Right lobe of liver (tissue), 6 donors: ENCODE data around the gene ATG9B. TPM values are rescaled to one million over a fixed set of nuclear protein-coding genes. Genes with fewer than 3 reads are reported as not detected.
A peak's percentile ranks its signal among the peaks of the same experiment; 100 is the strongest.

Experiments
- ATAC-seq, 4 donors: fragments of 200-7000 bp; cut with Tn5 transposase; one replicate each; pipeline ENCODE4 v1.9.1; 2020; ENCODE audit warnings: mild to moderate bottlenecking in 4 of 4, moderate library complexity in 4 of 4
- DNase-seq, 3 donors: peaks; one replicate each; pipeline ENCODE4 v3.0.0-alpha.2; 2020
- H3K27ac ChIP-seq, 3 donors: fragments of 200-600 bp; one replicate each; pipeline ENCODE4 v1.8.0; 2022
- H3K27me3 ChIP-seq, 2 donors: fragments of 200-600 bp; one replicate each; pipeline ENCODE4 v1.8.0; 2022
- H3K36me3 ChIP-seq, 4 donors: fragments of 200-600 bp; sonication (generic) in 1 of 4; one replicate each; pipeline versions ENCODE4 v1.5.1 to v1.8.0; 2017 to 2022; ENCODE audit warnings: control low read depth in 1 of 4
- H3K4me1 ChIP-seq, 4 donors: fragments of 200-600 bp; sonication (generic) in 1 of 4; one replicate each; pipeline versions ENCODE4 v1.5.1 to v1.8.0; 2017 to 2022; ENCODE audit warnings: control low read depth in 1 of 4
- H3K4me3 ChIP-seq, 3 donors: fragments of 200-600 bp; one replicate each; pipeline ENCODE4 v1.8.0; 2022
- H3K9me3 ChIP-seq, 4 donors: fragments of 200-600 bp; sonication (generic) in 1 of 4; one replicate each; pipeline versions ENCODE4 v1.5.1 to v1.8.0; 2017 to 2022; ENCODE audit warnings: control low read depth in 1 of 4
- POLR2A ChIP-seq: fragments of 450-650 bp; IDR thresholded peaks from one replicate; pipeline ENCODE4 v1.6.1; 2017; ENCODE audit warnings: antibody characterized with exemption, mild to moderate bottlenecking
- WGBS: methylation state at CpG from one replicate; pipeline ENCODE4 v1.1.6; 2018; ENCODE audit warnings: low coverage, low lambda C conversion rate; ENCODE audit not compliant: insufficient coverage; ENCODE audit errors: missing lambda C conversion rate; 5-methylcytosine and 5-hydroxymethylcytosine counted together
- intact Hi-C, 2 donors: fragments of 100-400 bp; cut with DNase I; formaldehyde crosslinking; loops; one replicate each; pipeline versions ENCODE4 v1.11.2 to v1.14.1; 2022
- total RNA-seq, 6 experiments: library from RNA; depleted of rRNA in 2 of 6; stranded (reverse); fragments of >200 nt in 2 of 6; fragmentation: NEBNext Ultra II Directional in 3 of 6; extraction: Animal tissue kit (Norgen Biotek cat#: 25700) in 3 of 6; gene quantifications; one replicate each; pipeline versions ENCODE4 v1.1.0 to v1.2.4, GENCODE V29; 2016 to 2023
- TF ChIP-seq, protein P1 (sequence below), 4 donors: fragments of 200-600 bp in 3 of 4; fragments of 450-650 bp in 1 of 4; IDR thresholded peaks; one replicate each; pipeline versions ENCODE4 v1.5.1 to v1.8.0; 2016 to 2022; ENCODE audit warnings: antibody characterized with exemption in 4 of 4, mild to moderate bottlenecking in 2 of 4
- donor health status: DM: no; HTN: yes; CAD: no.
- donor health status: DM: no; HTN: no; CAD: no.
- donor health status: DM: no; HTN: no; CAD: no.
- donor health status: DM: no; HTN: yes; CAD: no.
- donor health status: DM: no; HTN: yes; CAD: no.

Gene ATG9B
- total RNA-seq, 6 experiments from 2014 or later, result 0.40 TPM; not detected in 5

DNA sequence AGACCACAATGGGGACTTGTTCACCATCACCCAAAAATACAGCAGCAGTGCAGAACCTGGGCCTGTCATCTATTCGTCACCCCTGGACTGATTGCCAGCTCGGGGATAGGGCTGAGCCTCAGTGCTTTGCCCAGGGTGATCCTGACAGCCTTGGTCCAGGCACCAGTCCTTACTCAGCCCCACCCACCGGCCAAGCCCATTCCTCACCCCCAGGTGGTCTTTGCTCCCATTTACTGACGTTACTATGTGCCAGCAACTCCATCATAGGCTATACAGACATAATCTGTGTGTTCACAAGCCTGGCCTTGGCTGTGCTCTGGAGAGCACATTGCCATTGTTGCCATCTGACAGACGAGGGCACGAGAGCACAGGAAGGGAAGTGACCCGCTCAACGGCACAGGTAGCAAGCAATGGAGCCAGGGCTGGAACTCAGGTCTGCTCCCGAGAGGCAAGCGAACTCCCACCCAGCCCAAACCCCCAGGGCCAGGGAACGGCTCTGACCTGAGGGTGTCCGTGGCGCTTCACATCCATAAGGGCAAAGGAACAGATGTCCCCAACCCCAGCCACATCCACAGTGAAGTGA lies 6.8 kb downstream of the ATG9B start:
- peaks cover 0 to 12% of the 10 kb centered on the region in 2 donors for H3K27me3 ChIP-seq
- no peak for ATAC-seq
- peaks cover 0 to 20% (median 2%) of the 10 kb centered on the region in 4 donors for H3K4me1 ChIP-seq
- H3K4me3 ChIP-seq, result no peak overlapping the region
- TF ChIP-seq, protein P1, sequence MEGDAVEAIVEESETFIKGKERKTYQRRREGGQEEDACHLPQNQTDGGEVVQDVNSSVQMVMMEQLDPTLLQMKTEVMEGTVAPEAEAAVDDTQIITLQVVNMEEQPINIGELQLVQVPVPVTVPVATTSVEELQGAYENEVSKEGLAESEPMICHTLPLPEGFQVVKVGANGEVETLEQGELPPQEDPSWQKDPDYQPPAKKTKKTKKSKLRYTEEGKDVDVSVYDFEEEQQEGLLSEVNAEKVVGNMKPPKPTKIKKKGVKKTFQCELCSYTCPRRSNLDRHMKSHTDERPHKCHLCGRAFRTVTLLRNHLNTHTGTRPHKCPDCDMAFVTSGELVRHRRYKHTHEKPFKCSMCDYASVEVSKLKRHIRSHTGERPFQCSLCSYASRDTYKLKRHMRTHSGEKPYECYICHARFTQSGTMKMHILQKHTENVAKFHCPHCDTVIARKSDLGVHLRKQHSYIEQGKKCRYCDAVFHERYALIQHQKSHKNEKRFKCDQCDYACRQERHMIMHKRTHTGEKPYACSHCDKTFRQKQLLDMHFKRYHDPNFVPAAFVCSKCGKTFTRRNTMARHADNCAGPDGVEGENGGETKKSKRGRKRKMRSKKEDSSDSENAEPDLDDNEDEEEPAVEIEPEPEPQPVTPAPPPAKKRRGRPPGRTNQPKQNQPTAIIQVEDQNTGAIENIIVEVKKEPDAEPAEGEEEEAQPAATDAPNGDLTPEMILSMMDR (IDR thresholded peaks at IDR 0.05), result no peak
- TF ChIP-seq POLR2A, result no peak
- intact Hi-C loops, result no loop called here
- DNase-seq, result peak in 1 of 3 donors; percentile 46
- WGBS, result 7% methylated on average over 5 of the region's 13 CpGs
- H3K9me3 ChIP-seq, result no peaks in the 10 kb centered on the region
- no peaks in the 10 kb centered on the region for H3K36me3 ChIP-seq
- no peak overlapping the region for H3K27ac ChIP-seq

DNA sequence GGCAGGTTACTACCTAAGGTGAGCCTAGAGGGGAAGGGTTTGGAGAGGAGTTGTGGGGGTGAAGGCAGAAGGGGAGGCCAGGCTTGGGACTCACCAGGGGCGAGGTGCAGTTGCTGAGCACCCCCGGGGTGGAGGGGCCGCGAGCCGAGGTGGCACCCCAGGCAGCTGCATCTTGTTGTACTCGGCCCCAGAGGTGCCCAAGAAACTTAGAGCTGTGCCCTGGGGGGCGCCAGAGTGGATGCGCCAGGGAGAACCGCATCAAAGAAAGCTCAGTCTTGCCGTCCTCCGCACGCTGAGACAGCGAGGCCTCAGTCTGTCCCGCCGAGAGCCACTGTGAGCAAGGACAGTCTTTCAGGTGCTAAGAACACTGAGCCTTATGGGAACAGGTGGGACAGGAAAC lies 7.4 kb downstream of the ATG9B start:
- no peak for TF ChIP-seq POLR2A
- TF ChIP-seq, protein P1 (IDR thresholded peaks at IDR 0.05), result no peak
- DNase-seq, result no peak

DNA sequence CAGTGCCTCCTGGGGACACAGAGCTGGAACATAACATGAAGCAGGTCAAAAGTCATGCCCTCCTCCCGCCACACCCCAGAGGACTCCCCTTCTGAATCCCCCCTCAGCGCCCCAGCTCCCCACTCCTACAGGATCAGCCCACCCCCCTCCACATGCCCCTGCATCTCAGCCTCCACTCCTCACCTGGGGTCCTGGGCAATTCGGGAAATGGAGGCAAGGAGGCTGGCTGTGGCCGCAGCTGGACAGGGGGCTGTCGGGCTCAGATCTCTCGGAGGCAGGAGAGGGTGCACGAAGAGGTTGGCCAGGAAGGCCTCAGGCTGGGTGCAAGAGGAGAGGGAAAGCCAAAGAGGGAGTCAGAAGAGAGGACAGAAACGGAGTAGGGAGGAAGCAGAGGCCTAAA lies 7.8 kb downstream of the ATG9B start:
- no peak overlapping the region for H3K27ac ChIP-seq
- DNase-seq (no peak), ATAC-seq (no peak)
- WGBS, result 60% methylated on average over 8 of the region's 8 CpGs
- no peak overlapping the region for H3K4me3 ChIP-seq
- peaks cover 0 to 12% of the 10 kb centered on the region in 2 donors for H3K27me3 ChIP-seq
- TF ChIP-seq, protein P1 (IDR thresholded peaks at IDR 0.05), result no peak
- no peak for TF ChIP-seq POLR2A
- H3K9me3 ChIP-seq, result no peaks in the 10 kb centered on the region
- no peaks in the 10 kb centered on the region for H3K36me3 ChIP-seq
- peaks cover 0 to 20% (median 2%) of the 10 kb centered on the region in 4 donors for H3K4me1 ChIP-seq
- intact Hi-C loops, result no loop called here

More for the DNA sequence above, 7.4 kb downstream of the ATG9B start:
- ATAC-seq, result no peak
- Histone ChIP-seq H3K27me3 (peaks cover 0 to 12% of the 10 kb centered on the region in 2 donors), H3K36me3 (no peaks in the 10 kb centered on the region), H3K4me1 (peaks cover 0 to 20% (median 2%) of the 10 kb centered on the region in 4 donors), H3K27ac (no peak overlapping the region), H3K4me3 (no peak overlapping the region), H3K9me3 (no peaks in the 10 kb centered on the region)
- intact Hi-C loops, result no loop called here
- WGBS, result 87% methylated on average over 11 of the region's 15 CpGs

DNA sequence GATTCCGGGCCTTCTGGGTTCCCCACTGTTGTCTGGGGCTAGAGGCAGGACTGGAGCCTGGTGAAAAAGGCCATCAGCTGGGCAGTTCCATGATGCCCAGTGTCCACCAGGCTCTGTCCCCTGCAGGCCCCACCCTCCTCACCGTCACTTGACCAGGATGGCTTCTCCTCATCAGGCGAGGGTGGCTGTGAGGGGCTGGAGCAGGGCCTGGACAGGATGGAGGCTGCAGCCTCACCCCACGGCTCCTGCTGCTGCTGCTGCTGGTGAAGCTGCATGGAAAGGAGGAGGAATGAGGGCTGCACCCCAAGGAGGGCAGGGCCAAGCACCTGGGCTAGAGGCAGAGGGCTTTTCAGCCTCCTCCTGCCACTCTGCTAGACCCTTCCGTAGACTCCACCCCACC lies 8.3 kb downstream of the ATG9B start:
- DNase-seq (no peak), ATAC-seq (no peak)
- intact Hi-C loops, result no loop called here
- Histone ChIP-seq H3K36me3 (no peaks in the 10 kb centered on the region), H3K4me3 (no peak overlapping the region), H3K4me1 (peaks cover 0 to 20% (median 2%) of the 10 kb centered on the region in 4 donors), H3K9me3 (no peaks in the 10 kb centered on the region), H3K27me3 (peaks cover 0 to 12% of the 10 kb centered on the region in 2 donors), H3K27ac (no peak overlapping the region)
- TF ChIP-seq POLR2A, result no peak
- TF ChIP-seq, protein P1 (IDR thresholded peaks at IDR 0.05), result no peak
- WGBS, result no CpG with 5 or more reads among the region's 5 CpGs
